PFSK-1 (cell line): ENCODE measurements around the gene BTG2.

Experiments used
- FOXP2 ChIP-seq: optimal IDR thresholded peaks from 2 replicates; pipeline ENCODE3; 2011; ENCODE audit warnings: borderline replicate concordance, control low read depth, inconsistent platforms; ENCODE audit not compliant: insufficient read depth; ENCODE audit errors: extremely low read length, extremely low read depth
- POLR2AphosphoS5 ChIP-seq: IDR thresholded peaks from 2 replicates; pipeline ENCODE4 v1.6.1; 2012; ENCODE audit warnings: low read depth, mild to moderate bottlenecking, control low read depth, low read length, moderate library complexity
- SIN3A ChIP-seq: IDR thresholded peaks from 2 replicates; pipeline ENCODE4 v1.6.1; 2012; ENCODE audit warnings: mild to moderate bottlenecking, low read length, moderate library complexity, borderline replicate concordance; ENCODE audit not compliant: insufficient read depth
- TAF1 ChIP-seq: IDR thresholded peaks from 2 replicates; pipeline ENCODE4 v1.6.1; 2012; ENCODE audit warnings: low read length, control low read depth, borderline replicate concordance; ENCODE audit not compliant: insufficient read depth
- TF ChIP-seq, protein P1 (sequence below), 2 experiments: IDR thresholded peaks; 2 replicates each; pipeline versions ENCODE4 v1.6.1 to v1.8.0; 2011 to 2012; ENCODE audit warnings: low read depth in 2 of 2, low read length in 2 of 2, control low read depth in 1 of 2, inconsistent platforms in 1 of 2, mild to moderate bottlenecking in 1 of 2, moderate library complexity in 1 of 2; ENCODE audit not compliant: insufficient read depth in 1 of 2

DNA sequence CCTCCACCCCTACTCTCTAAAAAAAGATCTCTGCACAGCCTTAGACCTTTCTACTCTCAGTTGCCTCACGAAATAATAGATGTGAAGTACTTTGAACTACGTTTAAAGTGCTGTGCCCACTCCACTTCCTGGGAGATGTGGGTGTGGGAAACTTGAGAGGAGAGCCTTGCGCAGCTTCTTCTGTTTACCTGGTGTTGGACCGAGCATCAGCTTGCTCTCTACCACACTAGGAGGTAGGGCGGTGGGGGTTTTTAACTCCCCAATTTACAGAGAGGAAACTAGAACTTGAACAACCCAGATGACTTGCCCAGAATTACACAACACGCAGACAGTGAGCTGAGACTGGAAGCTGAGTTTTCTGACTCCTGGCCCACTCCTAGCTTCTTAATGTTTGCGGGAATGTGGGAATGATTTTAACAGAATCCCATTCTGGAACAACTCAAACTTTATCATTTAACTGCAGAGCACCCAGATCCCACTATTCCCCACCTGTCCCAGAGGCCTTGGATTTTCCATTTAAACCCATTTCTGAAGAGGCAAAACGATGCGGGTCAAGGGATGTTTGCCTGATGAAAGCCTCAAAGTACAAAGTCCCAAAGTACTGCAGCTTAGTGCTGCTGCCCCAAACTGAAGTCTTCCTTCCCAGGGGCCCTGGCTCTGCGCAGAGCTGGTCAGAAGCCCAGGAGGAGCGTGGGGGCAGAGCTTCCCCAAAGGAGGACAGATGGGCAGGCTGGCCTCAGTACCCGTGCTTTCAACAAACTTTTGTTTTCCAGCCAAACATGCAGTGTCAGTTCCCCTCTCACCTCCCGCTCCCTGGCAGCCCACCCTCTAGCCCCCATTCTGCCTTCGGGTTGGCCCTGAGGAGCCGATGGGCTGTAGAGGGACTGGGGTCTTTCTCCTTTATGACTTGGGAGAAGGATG lies 19.0 kb downstream of the BTG2 start:
- no peak for TF ChIP-seq SIN3A
- TF ChIP-seq, protein P1, sequence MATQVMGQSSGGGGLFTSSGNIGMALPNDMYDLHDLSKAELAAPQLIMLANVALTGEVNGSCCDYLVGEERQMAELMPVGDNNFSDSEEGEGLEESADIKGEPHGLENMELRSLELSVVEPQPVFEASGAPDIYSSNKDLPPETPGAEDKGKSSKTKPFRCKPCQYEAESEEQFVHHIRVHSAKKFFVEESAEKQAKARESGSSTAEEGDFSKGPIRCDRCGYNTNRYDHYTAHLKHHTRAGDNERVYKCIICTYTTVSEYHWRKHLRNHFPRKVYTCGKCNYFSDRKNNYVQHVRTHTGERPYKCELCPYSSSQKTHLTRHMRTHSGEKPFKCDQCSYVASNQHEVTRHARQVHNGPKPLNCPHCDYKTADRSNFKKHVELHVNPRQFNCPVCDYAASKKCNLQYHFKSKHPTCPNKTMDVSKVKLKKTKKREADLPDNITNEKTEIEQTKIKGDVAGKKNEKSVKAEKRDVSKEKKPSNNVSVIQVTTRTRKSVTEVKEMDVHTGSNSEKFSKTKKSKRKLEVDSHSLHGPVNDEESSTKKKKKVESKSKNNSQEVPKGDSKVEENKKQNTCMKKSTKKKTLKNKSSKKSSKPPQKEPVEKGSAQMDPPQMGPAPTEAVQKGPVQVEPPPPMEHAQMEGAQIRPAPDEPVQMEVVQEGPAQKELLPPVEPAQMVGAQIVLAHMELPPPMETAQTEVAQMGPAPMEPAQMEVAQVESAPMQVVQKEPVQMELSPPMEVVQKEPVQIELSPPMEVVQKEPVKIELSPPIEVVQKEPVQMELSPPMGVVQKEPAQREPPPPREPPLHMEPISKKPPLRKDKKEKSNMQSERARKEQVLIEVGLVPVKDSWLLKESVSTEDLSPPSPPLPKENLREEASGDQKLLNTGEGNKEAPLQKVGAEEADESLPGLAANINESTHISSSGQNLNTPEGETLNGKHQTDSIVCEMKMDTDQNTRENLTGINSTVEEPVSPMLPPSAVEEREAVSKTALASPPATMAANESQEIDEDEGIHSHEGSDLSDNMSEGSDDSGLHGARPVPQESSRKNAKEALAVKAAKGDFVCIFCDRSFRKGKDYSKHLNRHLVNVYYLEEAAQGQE (IDR thresholded peaks at IDR 0.05; ENCODE audit: insufficient read depth in 1 of 2, low read depth in 2 of 2, low read length in 2 of 2): no peak
- no peak for TF ChIP-seq TAF1
- no peak for TF ChIP-seq POLR2AphosphoS5
- TF ChIP-seq FOXP2: no peak
